HepG2 (cell line): ENCODE data around the gene SIGLEC14. TPM values are rescaled to one million over a fixed set of nuclear protein-coding genes. Genes with fewer than 3 reads are reported as not detected.

ENCODE experiments used
- ATAC-seq: fragments of 200-7000 bp; cut with Tn5 transposase; 3 replicates; pipeline ENCODE4 v1.9.1; 2020; ENCODE audit warnings: mild to moderate bottlenecking, moderate library complexity
- BruUV-seq: library from RNA; stranded (reverse); fragments of 400-500 nt; replicated peaks from 2 replicates; lab custom pipeline; 2021; lab: Mats Ljungman, UMichigan
- CTCF ChIA-PET: fragments of 300-600 bp; formaldehyde crosslinking; extraction: SDS; loops from one replicate; lab custom pipeline; 2021; ENCODE audit warnings: low total read pairs, inconsistent platforms, low intra/inter-chr PET ratio; lab: Yijun Ruan, JAX
- POLR2A ChIA-PET: fragments of 350-600 bp; sonication (Branson Sonifier 250); formaldehyde crosslinking; loops from one replicate; lab custom pipeline; 2020; ENCODE audit warnings: antibody characterized with exemption, inconsistent platforms; lab: Yijun Ruan, JAX
- DNase-seq: peaks from one replicate; pipeline ENCODE4 v3.0.0-alpha.2; 2015; ENCODE audit warnings: low spot score
- FAIRE-seq: peaks from 3 replicates; lab custom pipeline; 2011; peaks lifted over from hg19 to GRCh38; lab: Jason Lieb, UNC
- H2AFZ ChIP-seq: one replicate; pipeline ENCODE4 v1.6.1; 2011; ENCODE audit warnings: low read length, inconsistent platforms
- H3K27ac ChIP-seq: fragments of 300-600 bp; 3 replicates; pipeline ENCODE4 v1.8.0; 2011; ENCODE audit warnings: mixed run types, mild to moderate bottlenecking, mixed read lengths, low read length, inconsistent platforms; ENCODE audit not compliant: insufficient read depth; ENCODE audit errors: extremely low read length
- H3K27me3 ChIP-seq, 2 experiments: fragments of 200-600 bp in 1 of 2; 2 replicates in 1 of 2; 3 replicates in 1 of 2; pipeline versions ENCODE4 v1.6.0 to v1.8.0; 2011; ENCODE audit warnings: low read length in 2 of 2, mild to moderate bottlenecking in 2 of 2, moderate library complexity in 2 of 2, inconsistent platforms in 1 of 2; ENCODE audit not compliant: insufficient read depth in 2 of 2, control insufficient read depth in 1 of 2
- H3K36me3 ChIP-seq, 2 experiments: fragments of 200-600 bp in 1 of 2; replicated peaks in 1 of 2; 2 replicates in 1 of 2; 3 replicates in 1 of 2; pipeline versions ENCODE4 v1.5.1 to v1.8.0; 2011; ENCODE audit warnings: low read length in 2 of 2, inconsistent platforms in 1 of 2; ENCODE audit not compliant: insufficient read depth in 2 of 2, control insufficient read depth in 1 of 2
- H3K4me1 ChIP-seq: 2 replicates; pipeline ENCODE4 v1.5.1; 2012; ENCODE audit warnings: low read length, inconsistent platforms; ENCODE audit not compliant: insufficient read depth
- H3K4me2 ChIP-seq: 2 replicates; pipeline ENCODE4 v1.6.0; 2011; ENCODE audit warnings: low read depth, low read length, inconsistent platforms
- H3K4me3 ChIP-seq, 3 experiments: fragments of 200-600 bp in 1 of 3; sonication (generic), shearing (Covaris generic) in 1 of 3; replicated peaks in 1 of 3; 2 replicates each; pipeline ENCODE4 v1.5.1; 2011 to 2016; ENCODE audit warnings: low read length in 3 of 3, inconsistent platforms in 2 of 3, low read depth in 2 of 3, mild to moderate bottlenecking in 2 of 3, control low read depth in 1 of 3, mixed read lengths in 1 of 3; ENCODE audit not compliant: insufficient read depth in 1 of 3
- H3K79me2 ChIP-seq: one replicate; pipeline ENCODE4 v1.6.1; 2011; ENCODE audit warnings: low read length, inconsistent platforms; ENCODE audit not compliant: insufficient read depth
- H3K9ac ChIP-seq: 2 replicates; pipeline ENCODE4 v1.6.0; 2011; ENCODE audit warnings: mild to moderate bottlenecking, low read depth, low read length, inconsistent platforms; ENCODE audit not compliant: insufficient read depth
- H3K9me3 ChIP-seq: 2 replicates; pipeline ENCODE4 v1.5.1; 2012; ENCODE audit warnings: mild to moderate bottlenecking, low read length
- H4K20me1 ChIP-seq: 2 replicates; pipeline ENCODE4 v1.6.0; 2011; ENCODE audit warnings: inconsistent platforms, mild to moderate bottlenecking, low read length, moderate library complexity; ENCODE audit not compliant: insufficient read depth
- CBX1 ChIP-seq: IDR thresholded peaks from one replicate; pipeline ENCODE4 v1.6.1; 2016; ENCODE audit warnings: antibody characterized with exemption, low read depth
- EZH2 ChIP-seq: conservative IDR thresholded peaks from 2 replicates; pipeline ENCODE4 v1.6.1; 2012; ENCODE audit warnings: mild to moderate bottlenecking, low read depth, low read length, moderate library complexity
- HDAC1 ChIP-seq: sonication (generic); formaldehyde crosslinking; IDR thresholded peaks from 2 replicates; pipeline ENCODE4 v1.5.1; 2020; ENCODE audit warnings: mild to moderate bottlenecking, missing genetic modification reagents
- NR1H2 ChIP-seq: sonication (generic); formaldehyde crosslinking; IDR thresholded peaks from 2 replicates; pipeline ENCODE4 v1.8.1; 2022; ENCODE audit warnings: low read depth, missing genetic modification reagents, borderline replicate concordance
- PHB2 ChIP-seq: fragments of 450-650 bp; IDR thresholded peaks from 2 replicates; pipeline ENCODE4 v1.6.1; 2018; ENCODE audit not compliant: partially characterized antibody
- RFXAP ChIP-seq: sonication (generic); formaldehyde crosslinking; IDR thresholded peaks from 2 replicates; pipeline ENCODE4 v1.4.0; 2020; ENCODE audit warnings: missing genetic modification reagents, borderline replicate concordance
- ZFP91 ChIP-seq: sonication (generic); formaldehyde crosslinking; IDR thresholded peaks from 2 replicates; pipeline ENCODE4 v1.9.0; 2022; ENCODE audit warnings: missing genetic modification reagents, mild to moderate bottlenecking, borderline replicate concordance
- ZKSCAN1 ChIP-seq: fragments of 150-350 bp; IDR thresholded peaks from 2 replicates; pipeline ENCODE4 v1.6.1; 2014; ENCODE audit warnings: low read length
- ZNF326 ChIP-seq: sonication (generic); formaldehyde crosslinking; IDR thresholded peaks from 2 replicates; pipeline ENCODE4 v1.4.0; 2020; ENCODE audit warnings: missing genetic modification reagents, borderline replicate concordance
- ZNF563 ChIP-seq: sonication (generic); formaldehyde crosslinking; IDR thresholded peaks from 2 replicates; pipeline ENCODE4 v1.8.0; 2022; ENCODE audit warnings: mild to moderate bottlenecking, moderate library complexity, missing genetic modification reagents
- ZNF589 ChIP-seq: sonication (generic); formaldehyde crosslinking; conservative IDR thresholded peaks from 2 replicates; pipeline ENCODE4 v1.8.0; 2022; ENCODE audit warnings: mild to moderate bottlenecking, moderate library complexity, missing genetic modification reagents
- ZNF772 ChIP-seq: sonication (generic); formaldehyde crosslinking; IDR thresholded peaks from 2 replicates; pipeline ENCODE4 v1.5.0; 2020; ENCODE audit warnings: mild to moderate bottlenecking, missing genetic modification reagents
- ZSCAN25 ChIP-seq: sonication (generic); formaldehyde crosslinking; IDR thresholded peaks from 2 replicates; pipeline ENCODE4 v1.8.0; 2022; ENCODE audit warnings: mild to moderate bottlenecking, missing genetic modification reagents
- WGBS: methylation state at CpG from one replicate; pipeline ENCODE4 v1.1.6; 2017; ENCODE audit warnings: low lambda C conversion rate; 5-methylcytosine and 5-hydroxymethylcytosine counted together
- in situ Hi-C: cut with HindIII; loops from 2 replicates; pipeline ENCODE4 v1.10.0; 2017; ENCODE audit warnings: low pct_unique_long_range_greater_than_20kb; ENCODE audit not compliant: extremely low pct_ligation_motif_present
- intact Hi-C: fragments of 100-400 bp; cut with micrococcal nuclease; formaldehyde crosslinking; loops from one replicate; pipeline ENCODE4 v1.10.0; 2022; ENCODE audit not compliant: unreplicated experiment
- polyA plus RNA-seq, 8 experiments: library from polyadenylated mRNA; depleted of rRNA in 3 of 8; stranded (reverse) in 7 of 8; unstranded in 1 of 8; fragments of >200 nt; fragmentation: Illumina TruSeq in 4 of 8; extraction: Trizol in 4 of 8; gene quantifications; 2 replicates each; pipeline versions ENCODE4 v1.2.1 to v1.2.3, GENCODE V29; 2011 to 2016; ENCODE audit warnings: low read depth in 4 of 8, missing spikeins in 1 of 8, mixed read lengths in 1 of 8; ENCODE audit not compliant: insufficient read depth in 1 of 8
- total RNA-seq, 5 experiments: library from RNA; depleted of rRNA; stranded (reverse); fragments of >200 nt; fragmentation: Illumina TruSeq; extraction: Trizol; gene quantifications; 2 replicates each; pipeline ENCODE4 v1.2.3, GENCODE V29; 2016; ENCODE audit warnings: low read depth in 1 of 5

SIGLEC14 gene
- total and polyA plus RNA-seq, 2 of the 13 experiments (the other 11 are each of a cell fraction or from before 2014, with no cell fraction given), result 0.05 to 0.09 TPM

- H3K27ac ChIP-seq, result no peak overlapping the region
- no peak for DNase-seq
- no peaks in the 10 kb centered on the region for H3K27me3 ChIP-seq
- POLR2A ChIA-PET, result no interaction called here
- no peaks in the 10 kb centered on the region for H4K20me1 ChIP-seq
- BruUV-seq, result no TSS peak
- H3K9me3 ChIP-seq, result no peaks in the 10 kb centered on the region
- intact Hi-C loops, result no loop called here
- no peak overlapping the region for H3K9ac ChIP-seq
- H2AFZ ChIP-seq, result no peak overlapping the region
- no peak overlapping the region for H3K4me3 ChIP-seq
- no peaks in the 10 kb centered on the region for H3K36me3 ChIP-seq
- CTCF ChIA-PET, result no interaction called here
- WGBS, result 26% methylated on average over 3 of the region's 3 CpGs
- H3K79me2 ChIP-seq, result no peaks in the 10 kb centered on the region
- TF ChIP-seq HDAC1 (CRISPR knock-in tag) (no peak), PHB2 (no peak), ZSCAN25 (CRISPR knock-in tag) (no peak), ZNF589 (CRISPR knock-in tag) (no peak), ZNF772 (CRISPR knock-in tag) (no peak), RFXAP (CRISPR knock-in tag) (no peak), CBX1 (no peak), ZFP91 (CRISPR knock-in tag) (no peak), ZNF326 (CRISPR knock-in tag) (no peak), ZNF563 (CRISPR knock-in tag) (no peak), NR1H2 (CRISPR knock-in tag) (no peak), EZH2 (no peak), ZKSCAN1 (no peak)
- TF ChIP-seq, all 625 proteins: peak for 0
- in situ Hi-C loops, result no loop called here
- FAIRE-seq (no peak), ATAC-seq (no peak)
- Histone ChIP-seq H3K4me1 (no peaks in the 10 kb centered on the region), H3K4me2 (no peak overlapping the region)
Observed at GRCh38 chr19:51668216-51668615, 21.6 kb upstream of the SIGLEC14 start.
